ENCODE measurements around the gene LYPD1. TPM values are rescaled to one million over a fixed set of nuclear protein-coding genes. Genes with fewer than 3 reads are reported as not detected.
A peak's percentile ranks its signal among the peaks of the same experiment; 100 is the strongest.

The LYPD1 gene
- polyA plus RNA-seq, 1 donor, result 4.0 TPM

- 100% methylated on average over 1 of the region's 2 CpGs for WGBS (ENCODE audit: insufficient coverage, low lambda C conversion rate)
- H3K36me3 ChIP-seq (ENCODE audit: control insufficient read depth, insufficient read depth, low read length), result no peaks in the 10 kb centered on the region
- no peak for DNase-seq
- H3K9me3 ChIP-seq (ENCODE audit: control insufficient read depth, low read depth, low read length), result no peaks in the 10 kb centered on the region
- H3K27ac ChIP-seq (ENCODE audit: low read length), result no peak overlapping the region
- no peaks in the 10 kb centered on the region for H3K27me3 ChIP-seq (ENCODE audit: control insufficient read depth, insufficient read depth, low read length)
- no peak overlapping the region for H3K4me3 ChIP-seq (ENCODE audit: low read length)
- peaks cover 17% of the 10 kb centered on the region for H3K4me1 ChIP-seq (ENCODE audit: control insufficient read depth, insufficient read depth, low read length)
These were observed 36.4 kb downstream of the LYPD1 start for GRCh38 chr2:132633635-132634034.

- Histone ChIP-seq H3K27ac (ENCODE audit: low read length) (peak overlapping the region; percentile 70), H3K27me3 (ENCODE audit: control insufficient read depth, insufficient read depth, low read length) (no peaks in the 10 kb centered on the region), H3K36me3 (ENCODE audit: control insufficient read depth, insufficient read depth, low read length) (no peaks in the 10 kb centered on the region), H3K4me3 (ENCODE audit: low read length) (no peak overlapping the region), H3K4me1 (ENCODE audit: control insufficient read depth, insufficient read depth, low read length) (peaks cover 27% of the 10 kb centered on the region), H3K9me3 (ENCODE audit: control insufficient read depth, low read depth, low read length) (no peaks in the 10 kb centered on the region)
- WGBS (ENCODE audit: insufficient coverage, low lambda C conversion rate), result no CpG with 5 or more reads among the region's 6 CpGs
- peak; percentile 70 to 87 for DNase-seq
These were observed 37.9 kb downstream of the LYPD1 start for GRCh38 chr2:132632000-132632649.

- Histone ChIP-seq H3K4me3 (ENCODE audit: low read length) (no peak overlapping the region), H3K36me3 (ENCODE audit: control insufficient read depth, insufficient read depth, low read length) (no peaks in the 10 kb centered on the region), H3K9me3 (ENCODE audit: control insufficient read depth, low read depth, low read length) (no peaks in the 10 kb centered on the region), H3K4me1 (ENCODE audit: control insufficient read depth, insufficient read depth, low read length) (peaks cover 20% of the 10 kb centered on the region), H3K27me3 (ENCODE audit: control insufficient read depth, insufficient read depth, low read length) (no peaks in the 10 kb centered on the region), H3K27ac (ENCODE audit: low read length) (peak overlapping the region; percentile 31)
- peak; percentile 43 to 51 for DNase-seq
- WGBS (ENCODE audit: insufficient coverage, low lambda C conversion rate), result no CpG with 5 or more reads among the region's 3 CpGs
These were observed 42.5 kb downstream of the LYPD1 start for GRCh38 chr2:132627536-132627935.

GRCh38 chr2:132623096-132623839 is 46.7 kb downstream of the LYPD1 start:
- DNase-seq, result no peak
- H3K36me3 ChIP-seq (ENCODE audit: control insufficient read depth, insufficient read depth, low read length), result no peaks in the 10 kb centered on the region
- no peaks in the 10 kb centered on the region for H3K9me3 ChIP-seq (ENCODE audit: control insufficient read depth, low read depth, low read length)
- WGBS (ENCODE audit: insufficient coverage, low lambda C conversion rate), result 100% methylated on average over 1 of the region's 9 CpGs
- H3K4me1 ChIP-seq (ENCODE audit: control insufficient read depth, insufficient read depth, low read length), result peaks cover 14% of the 10 kb centered on the region
- H3K27me3 ChIP-seq (ENCODE audit: control insufficient read depth, insufficient read depth, low read length), result no peaks in the 10 kb centered on the region
- H3K4me3 ChIP-seq (ENCODE audit: low read length), result no peak overlapping the region
- no peak overlapping the region for H3K27ac ChIP-seq (ENCODE audit: low read length)

GRCh38 chr2:132621131-132621875 is 48.7 kb downstream of the LYPD1 start:
- DNase-seq, result no peak
- Histone ChIP-seq H3K4me3 (ENCODE audit: low read length) (no peak overlapping the region), H3K9me3 (ENCODE audit: control insufficient read depth, low read depth, low read length) (no peaks in the 10 kb centered on the region), H3K27ac (ENCODE audit: low read length) (no peak overlapping the region), H3K36me3 (ENCODE audit: control insufficient read depth, insufficient read depth, low read length) (no peaks in the 10 kb centered on the region), H3K27me3 (ENCODE audit: control insufficient read depth, insufficient read depth, low read length) (no peaks in the 10 kb centered on the region), H3K4me1 (ENCODE audit: control insufficient read depth, insufficient read depth, low read length) (peaks cover 3% of the 10 kb centered on the region)
- no CpG with 5 or more reads among the region's 8 CpGs for WGBS (ENCODE audit: insufficient coverage, low lambda C conversion rate)

- Histone ChIP-seq H3K9me3 (ENCODE audit: control insufficient read depth, low read depth, low read length) (no peaks in the 10 kb centered on the region), H3K36me3 (ENCODE audit: control insufficient read depth, insufficient read depth, low read length) (no peaks in the 10 kb centered on the region), H3K27ac (ENCODE audit: low read length) (no peak overlapping the region), H3K4me3 (ENCODE audit: low read length) (no peak overlapping the region), H3K27me3 (ENCODE audit: control insufficient read depth, insufficient read depth, low read length) (no peaks in the 10 kb centered on the region), H3K4me1 (ENCODE audit: control insufficient read depth, insufficient read depth, low read length) (peaks cover 3% of the 10 kb centered on the region)
- no CpG with 5 or more reads among the region's 2 CpGs for WGBS (ENCODE audit: insufficient coverage, low lambda C conversion rate)
- DNase-seq, result no peak
These were observed 49.9 kb downstream of the LYPD1 start for GRCh38 chr2:132620115-132620514.

GRCh38 chr2:132618734-132619133 is 51.3 kb downstream of the LYPD1 start:
- Histone ChIP-seq H3K36me3 (ENCODE audit: control insufficient read depth, insufficient read depth, low read length) (no peaks in the 10 kb centered on the region), H3K9me3 (ENCODE audit: control insufficient read depth, low read depth, low read length) (no peaks in the 10 kb centered on the region), H3K27ac (ENCODE audit: low read length) (no peak overlapping the region), H3K4me3 (ENCODE audit: low read length) (no peak overlapping the region), H3K4me1 (ENCODE audit: control insufficient read depth, insufficient read depth, low read length) (peaks cover 3% of the 10 kb centered on the region), H3K27me3 (ENCODE audit: control insufficient read depth, insufficient read depth, low read length) (no peaks in the 10 kb centered on the region)
- DNase-seq, result no peak
- WGBS (ENCODE audit: insufficient coverage, low lambda C conversion rate), result no CpG with 5 or more reads among the region's 7 CpGs

- Histone ChIP-seq H3K9me3 (ENCODE audit: control insufficient read depth, low read depth, low read length) (no peaks in the 10 kb centered on the region), H3K4me3 (ENCODE audit: low read length) (no peak overlapping the region), H3K36me3 (ENCODE audit: control insufficient read depth, insufficient read depth, low read length) (no peaks in the 10 kb centered on the region), H3K4me1 (ENCODE audit: control insufficient read depth, insufficient read depth, low read length) (peaks cover 3% of the 10 kb centered on the region), H3K27ac (ENCODE audit: low read length) (no peak overlapping the region), H3K27me3 (ENCODE audit: control insufficient read depth, insufficient read depth, low read length) (no peaks in the 10 kb centered on the region)
- peak in 1 of 2 donors; percentile 42 for DNase-seq
- 75% methylated on average over 1 of the region's 3 CpGs for WGBS (ENCODE audit: insufficient coverage, low lambda C conversion rate)
These were observed 52.0 kb downstream of the LYPD1 start for GRCh38 chr2:132617989-132618388.

- Histone ChIP-seq H3K4me1 (ENCODE audit: control insufficient read depth, insufficient read depth, low read length) (peaks cover 3% of the 10 kb centered on the region), H3K9me3 (ENCODE audit: control insufficient read depth, low read depth, low read length) (no peaks in the 10 kb centered on the region), H3K27me3 (ENCODE audit: control insufficient read depth, insufficient read depth, low read length) (no peaks in the 10 kb centered on the region), H3K36me3 (ENCODE audit: control insufficient read depth, insufficient read depth, low read length) (no peaks in the 10 kb centered on the region), H3K27ac (ENCODE audit: low read length) (no peak overlapping the region), H3K4me3 (ENCODE audit: low read length) (no peak overlapping the region)
- WGBS (ENCODE audit: insufficient coverage, low lambda C conversion rate), result 90% methylated on average over 1 of the region's 5 CpGs
- no peak for DNase-seq
These were observed 54.5 kb downstream of the LYPD1 start for GRCh38 chr2:132615329-132616085.

GRCh38 chr2:132611719-132612118 is 58.3 kb downstream of the LYPD1 start:
- Histone ChIP-seq H3K36me3 (ENCODE audit: control insufficient read depth, insufficient read depth, low read length) (no peaks in the 10 kb centered on the region), H3K27me3 (ENCODE audit: control insufficient read depth, insufficient read depth, low read length) (no peaks in the 10 kb centered on the region), H3K9me3 (ENCODE audit: control insufficient read depth, low read depth, low read length) (no peaks in the 10 kb centered on the region), H3K27ac (ENCODE audit: low read length) (no peak overlapping the region), H3K4me1 (ENCODE audit: control insufficient read depth, insufficient read depth, low read length) (no peaks in the 10 kb centered on the region), H3K4me3 (ENCODE audit: low read length) (no peak overlapping the region)
- DNase-seq, result no peak
- no CpG with 5 or more reads among the region's 2 CpGs for WGBS (ENCODE audit: insufficient coverage, low lambda C conversion rate)
